Peyer's patch (tissue), 4 donors: ENCODE measurements around the gene C20orf141. TPM values are rescaled to one million over a fixed set of nuclear protein-coding genes. Genes with fewer than 3 reads are reported as not detected.
"Not testable (repeated sequence)": the region's sequence is repeated elsewhere in the genome, so short reads cannot be mapped to it uniquely, and the experiment has no call there.

Source experiments
- DNase-seq, 3 donors: peaks; one replicate each; pipeline ENCODE4 v3.0.0-alpha.2; 2017 to 2019
- H3K27ac ChIP-seq, 4 donors: fragments of 200-600 bp; sonication (generic); one replicate each; pipeline ENCODE4 v1.5.1; 2016 to 2019
- H3K27me3 ChIP-seq, 2 donors: fragments of 200-600 bp; sonication (generic); one replicate each; pipeline ENCODE4 v1.5.1; 2019
- H3K36me3 ChIP-seq, 3 donors: fragments of 200-600 bp; sonication (generic); one replicate each; pipeline ENCODE4 v1.5.1; 2016 to 2019
- H3K4me1 ChIP-seq, 4 donors: fragments of 200-600 bp; sonication (generic); one replicate each; pipeline ENCODE4 v1.5.1; 2016 to 2019
- H3K4me3 ChIP-seq, 4 donors: fragments of 200-600 bp; sonication (generic); 1 replicate in 3 of 4; 2 replicates in 1 of 4; pipeline ENCODE4 v1.5.1; 2016 to 2019; ENCODE audit warnings: mild to moderate bottlenecking in 1 of 4
- H3K9me3 ChIP-seq, 4 donors: fragments of 200-600 bp; sonication (generic); one replicate each; pipeline ENCODE4 v1.5.1; 2016 to 2019; ENCODE audit warnings: mild to moderate bottlenecking in 1 of 4
- CTCF ChIP-seq, 6 experiments: fragments of 450-650 bp in 4 of 6; fragments of 200-600 bp in 2 of 6; sonication (generic) in 1 of 6; IDR thresholded peaks; one replicate each; pipeline ENCODE4 v1.5.1; 2017 to 2019; ENCODE audit warnings: antibody characterized with exemption in 6 of 6, mild to moderate bottlenecking in 3 of 6, moderate library complexity in 1 of 6
- POLR2A ChIP-seq, 2 donors: fragments of 450-650 bp; IDR thresholded peaks; one replicate each; pipeline ENCODE4 v1.5.1; 2017; ENCODE audit warnings: antibody characterized with exemption in 2 of 2, mild to moderate bottlenecking in 2 of 2, moderate library complexity in 2 of 2
- total RNA-seq, 4 donors: library from RNA; depleted of rRNA; stranded (reverse); fragments of >200 nt; gene quantifications; one replicate each; pipeline ENCODE4 v1.1.0, GENCODE V29; 2016

C20orf141 gene, protein sequence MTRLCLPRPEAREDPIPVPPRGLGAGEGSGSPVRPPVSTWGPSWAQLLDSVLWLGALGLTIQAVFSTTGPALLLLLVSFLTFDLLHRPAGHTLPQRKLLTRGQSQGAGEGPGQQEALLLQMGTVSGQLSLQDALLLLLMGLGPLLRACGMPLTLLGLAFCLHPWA
- total RNA-seq = not detected

GRCh38 chr20:2814587-2815051 lies at the start of gene C20orf141:
TSS of gene C20orf141 (plus strand) at chr20:2814987. CDS start at chr20:2815185, 198 bp downstream.
- no peak within 1 kb of the TSS for H3K27ac ChIP-seq
- H3K27me3 ChIP-seq = no peaks in the 10 kb centered on the region
- no peaks in the 10 kb centered on the region for H3K36me3 ChIP-seq
- H3K4me1 ChIP-seq = no peaks in the 10 kb centered on the region
- H3K9me3 ChIP-seq = no peaks in the 10 kb centered on the region
- TF ChIP-seq CTCF (IDR thresholded peaks at IDR 0.05) (no peak), POLR2A (IDR thresholded peaks at IDR 0.05) (no peak)
- DNase-seq = peak in 1 of 3 donors; percentile 46
- H3K4me3 ChIP-seq = no peak within 1 kb of the TSS

GRCh38 chr20:2767768-2768631 lies 46.8 kb upstream of the C20orf141 start:
- TF ChIP-seq CTCF (IDR thresholded peaks at IDR 0.05) = no peak
- TF ChIP-seq POLR2A (IDR thresholded peaks at IDR 0.05) = no peak
- no peak for DNase-seq
- no peaks in the 10 kb centered on the region for H3K27me3 ChIP-seq
- no peaks in the 10 kb centered on the region for H3K9me3 ChIP-seq
- no peaks in the 10 kb centered on the region for H3K4me1 ChIP-seq
- H3K36me3 ChIP-seq = no peaks in the 10 kb centered on the region
- H3K4me3 ChIP-seq = no peak overlapping the region
- no peak overlapping the region for H3K27ac ChIP-seq

DNA sequence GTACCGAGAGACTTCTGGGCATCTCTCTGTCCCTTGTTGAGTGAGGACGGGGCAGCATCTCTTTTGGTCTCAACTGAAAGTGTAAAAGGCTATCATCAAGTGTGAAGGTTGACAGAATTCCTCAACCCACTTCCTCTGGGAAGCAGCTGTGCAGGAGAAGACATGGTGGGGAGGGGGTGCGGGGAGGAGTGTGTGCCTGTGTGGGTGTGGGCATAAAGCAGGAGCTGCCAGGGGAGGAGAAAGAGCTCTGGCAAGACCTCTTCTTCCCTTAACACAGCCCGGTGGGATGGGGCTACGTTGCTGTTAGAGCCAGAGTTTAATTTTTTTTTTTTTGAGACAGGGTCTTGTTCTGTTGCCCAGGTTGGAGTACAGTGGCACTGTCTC lies 46.2 kb upstream of the C20orf141 start:
- H3K4me1 ChIP-seq = no peaks in the 10 kb centered on the region
- H3K27me3 ChIP-seq = no peaks in the 10 kb centered on the region
- TF ChIP-seq POLR2A (IDR thresholded peaks at IDR 0.05) (no peak), CTCF (IDR thresholded peaks at IDR 0.05) (no peak)
- DNase-seq = no peak
- H3K27ac ChIP-seq = no peak overlapping the region
- H3K36me3 ChIP-seq = no peaks in the 10 kb centered on the region
- no peak overlapping the region for H3K4me3 ChIP-seq
- no peaks in the 10 kb centered on the region for H3K9me3 ChIP-seq

DNA sequence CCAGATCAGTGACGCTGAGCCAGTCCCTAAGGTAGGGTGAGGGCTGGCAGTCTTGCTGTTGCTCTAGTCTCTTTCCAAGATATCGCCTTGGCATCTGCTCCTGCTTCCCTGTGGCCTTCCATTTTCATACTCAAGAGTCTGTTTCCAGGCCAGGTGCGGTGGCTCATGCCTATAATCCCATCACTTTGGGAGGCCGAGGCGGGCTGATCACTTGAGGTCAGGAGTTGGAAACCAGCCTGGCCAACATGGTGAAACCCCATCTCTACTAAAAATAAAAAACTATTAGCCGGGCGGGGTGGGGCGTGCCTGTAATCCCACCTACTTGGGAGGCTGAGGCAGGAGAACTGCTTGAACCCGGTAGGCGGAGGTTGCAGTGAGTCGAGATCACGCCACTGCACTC lies 44.7 kb upstream of the C20orf141 start:
- H3K27me3 ChIP-seq, DNase-seq, H3K4me1 ChIP-seq, H3K27ac ChIP-seq, H3K4me3 ChIP-seq, H3K36me3 ChIP-seq, H3K9me3 ChIP-seq: not testable (repeated sequence)

- no peak overlapping the region for H3K27ac ChIP-seq
- no peak for DNase-seq
- H3K4me3 ChIP-seq = no peak overlapping the region
- H3K4me1 ChIP-seq = no peaks in the 10 kb centered on the region
- TF ChIP-seq CTCF (IDR thresholded peaks at IDR 0.05) (no peak), POLR2A (IDR thresholded peaks at IDR 0.05) (no peak)
- no peaks in the 10 kb centered on the region for H3K36me3 ChIP-seq
- H3K9me3 ChIP-seq = no peaks in the 10 kb centered on the region
- H3K27me3 ChIP-seq = no peaks in the 10 kb centered on the region
These were observed 43.1 kb upstream of the C20orf141 start for GRCh38 chr20:2771631-2772080.

DNA sequence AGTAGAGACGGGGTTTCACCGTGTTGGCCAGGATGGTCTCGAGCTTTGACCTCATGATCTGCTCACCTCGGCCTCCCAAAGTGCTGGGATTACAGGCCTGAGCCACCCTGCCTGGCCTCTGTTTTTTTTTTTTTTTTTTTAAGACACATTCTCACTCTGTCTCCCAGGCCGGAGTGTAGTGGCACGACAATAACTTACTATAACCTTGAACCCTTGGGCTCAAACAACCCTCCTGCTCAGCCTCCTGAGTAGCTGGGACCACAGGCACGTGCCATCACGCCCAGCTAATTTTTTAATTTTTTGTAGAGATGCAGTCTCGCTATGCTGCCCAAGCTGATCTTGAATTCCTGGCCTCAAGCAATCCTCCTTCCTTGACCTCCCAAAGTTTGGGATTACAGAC lies 41.0 kb upstream of the C20orf141 start:
- no peaks in the 10 kb centered on the region for H3K27me3 ChIP-seq
- H3K27ac ChIP-seq = no peak overlapping the region
- no peak for DNase-seq
- TF ChIP-seq CTCF (IDR thresholded peaks at IDR 0.05) (no peak), POLR2A (IDR thresholded peaks at IDR 0.05) (no peak)
- no peaks in the 10 kb centered on the region for H3K9me3 ChIP-seq
- H3K36me3 ChIP-seq = no peaks in the 10 kb centered on the region
- H3K4me3 ChIP-seq = no peak overlapping the region
- no peaks in the 10 kb centered on the region for H3K4me1 ChIP-seq
